PFSK-1 (cell line): Measurements from ENCODE around the gene STK24.

Source experiments
- FOXP2 ChIP-seq: optimal IDR thresholded peaks from 2 replicates; pipeline ENCODE3; 2011; ENCODE audit warnings: borderline replicate concordance, control low read depth, inconsistent platforms; ENCODE audit not compliant: insufficient read depth; ENCODE audit errors: extremely low read length, extremely low read depth
- POLR2AphosphoS5 ChIP-seq: IDR thresholded peaks from 2 replicates; pipeline ENCODE4 v1.6.1; 2012; ENCODE audit warnings: low read depth, mild to moderate bottlenecking, control low read depth, low read length, moderate library complexity
- SIN3A ChIP-seq: IDR thresholded peaks from 2 replicates; pipeline ENCODE4 v1.6.1; 2012; ENCODE audit warnings: mild to moderate bottlenecking, low read length, moderate library complexity, borderline replicate concordance; ENCODE audit not compliant: insufficient read depth
- TF ChIP-seq, protein P1 (sequence below), 2 experiments: IDR thresholded peaks; 2 replicates each; pipeline versions ENCODE4 v1.6.1 to v1.8.0; 2011 to 2012; ENCODE audit warnings: low read depth in 2 of 2, low read length in 2 of 2, control low read depth in 1 of 2, inconsistent platforms in 1 of 2, mild to moderate bottlenecking in 1 of 2, moderate library complexity in 1 of 2; ENCODE audit not compliant: insufficient read depth in 1 of 2

DNA sequence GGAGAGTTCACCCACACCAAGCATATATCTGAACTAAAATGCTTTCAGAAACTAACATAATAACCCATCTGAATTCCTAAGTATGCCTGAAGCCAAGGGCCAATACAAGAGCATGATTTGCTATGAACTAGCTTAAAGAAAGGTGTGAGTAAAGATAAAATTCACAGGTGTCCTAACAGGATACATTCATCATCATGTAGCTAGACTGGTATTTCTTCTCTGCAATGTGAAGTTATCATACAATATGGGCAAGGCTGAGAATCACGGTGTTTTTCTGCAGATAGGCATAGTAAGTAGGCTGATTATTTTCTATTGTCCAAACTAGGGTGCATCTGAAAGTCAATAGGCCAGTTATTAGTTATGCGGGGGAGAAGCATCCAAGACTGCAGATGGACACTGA lies 63.1 kb downstream of the STK24 start:
- TF ChIP-seq, protein P1, sequence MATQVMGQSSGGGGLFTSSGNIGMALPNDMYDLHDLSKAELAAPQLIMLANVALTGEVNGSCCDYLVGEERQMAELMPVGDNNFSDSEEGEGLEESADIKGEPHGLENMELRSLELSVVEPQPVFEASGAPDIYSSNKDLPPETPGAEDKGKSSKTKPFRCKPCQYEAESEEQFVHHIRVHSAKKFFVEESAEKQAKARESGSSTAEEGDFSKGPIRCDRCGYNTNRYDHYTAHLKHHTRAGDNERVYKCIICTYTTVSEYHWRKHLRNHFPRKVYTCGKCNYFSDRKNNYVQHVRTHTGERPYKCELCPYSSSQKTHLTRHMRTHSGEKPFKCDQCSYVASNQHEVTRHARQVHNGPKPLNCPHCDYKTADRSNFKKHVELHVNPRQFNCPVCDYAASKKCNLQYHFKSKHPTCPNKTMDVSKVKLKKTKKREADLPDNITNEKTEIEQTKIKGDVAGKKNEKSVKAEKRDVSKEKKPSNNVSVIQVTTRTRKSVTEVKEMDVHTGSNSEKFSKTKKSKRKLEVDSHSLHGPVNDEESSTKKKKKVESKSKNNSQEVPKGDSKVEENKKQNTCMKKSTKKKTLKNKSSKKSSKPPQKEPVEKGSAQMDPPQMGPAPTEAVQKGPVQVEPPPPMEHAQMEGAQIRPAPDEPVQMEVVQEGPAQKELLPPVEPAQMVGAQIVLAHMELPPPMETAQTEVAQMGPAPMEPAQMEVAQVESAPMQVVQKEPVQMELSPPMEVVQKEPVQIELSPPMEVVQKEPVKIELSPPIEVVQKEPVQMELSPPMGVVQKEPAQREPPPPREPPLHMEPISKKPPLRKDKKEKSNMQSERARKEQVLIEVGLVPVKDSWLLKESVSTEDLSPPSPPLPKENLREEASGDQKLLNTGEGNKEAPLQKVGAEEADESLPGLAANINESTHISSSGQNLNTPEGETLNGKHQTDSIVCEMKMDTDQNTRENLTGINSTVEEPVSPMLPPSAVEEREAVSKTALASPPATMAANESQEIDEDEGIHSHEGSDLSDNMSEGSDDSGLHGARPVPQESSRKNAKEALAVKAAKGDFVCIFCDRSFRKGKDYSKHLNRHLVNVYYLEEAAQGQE (IDR thresholded peaks at IDR 0.05; ENCODE audit: insufficient read depth in 1 of 2, low read depth in 2 of 2, low read length in 2 of 2): no peak
- TF ChIP-seq SIN3A (no peak), POLR2AphosphoS5 (no peak), FOXP2 (no peak)
